HepG2 (cell line): ENCODE data around the gene TAAR1. TPM values are rescaled to one million over a fixed set of nuclear protein-coding genes. Genes with fewer than 3 reads are reported as not detected.

Experiments
- POLR2AphosphoS5 ChIP-seq: IDR thresholded peaks from 2 replicates; pipeline ENCODE4 v1.6.1; 2012; ENCODE audit warnings: low read depth, low read length
- ZNF276 ChIP-seq: sonication (generic); formaldehyde crosslinking; IDR thresholded peaks from 2 replicates; pipeline ENCODE4 v1.4.0; 2020; ENCODE audit warnings: mild to moderate bottlenecking, low read depth, missing genetic modification reagents
- ZNF318 ChIP-seq: sonication (generic); formaldehyde crosslinking; IDR thresholded peaks from 2 replicates; pipeline ENCODE4 v1.4.0; 2020; ENCODE audit warnings: mild to moderate bottlenecking, missing genetic modification reagents
- polyA plus RNA-seq, 8 experiments: library from polyadenylated mRNA; depleted of rRNA in 3 of 8; stranded (reverse) in 7 of 8; unstranded in 1 of 8; fragments of >200 nt; fragmentation: Illumina TruSeq in 4 of 8; extraction: Trizol in 4 of 8; gene quantifications; 2 replicates each; pipeline versions ENCODE4 v1.2.1 to v1.2.3, GENCODE V29; 2011 to 2016; ENCODE audit warnings: low read depth in 4 of 8, missing spikeins in 1 of 8, mixed read lengths in 1 of 8; ENCODE audit not compliant: insufficient read depth in 1 of 8
- total RNA-seq, 5 experiments: library from RNA; depleted of rRNA; stranded (reverse); fragments of >200 nt; fragmentation: Illumina TruSeq; extraction: Trizol; gene quantifications; 2 replicates each; pipeline ENCODE4 v1.2.3, GENCODE V29; 2016; ENCODE audit warnings: low read depth in 1 of 5

The TAAR1 gene
- total and polyA plus RNA-seq, 2 of the 13 experiments (the other 11 are each of a cell fraction or from before 2014, with no cell fraction given) = not detected

GRCh38 chr6:132685009-132685408 lies 26.0 kb upstream of the TAAR1 start (continued):
- no peak for TF ChIP-seq ZNF318 (CRISPR knock-in tag)
- TF ChIP-seq ZNF276 = no peak
- no peak for TF ChIP-seq POLR2AphosphoS5
